GM21447 (cell line): ENCODE data around the gene ELK4.

Source experiments
- ATAC-seq: cut with Tn5 transposase; IDR thresholded peaks from one replicate; pipeline ENCODE4 v1.9.1; 2021; ENCODE audit not compliant: unreplicated experiment

The ELK4 gene

DNA sequence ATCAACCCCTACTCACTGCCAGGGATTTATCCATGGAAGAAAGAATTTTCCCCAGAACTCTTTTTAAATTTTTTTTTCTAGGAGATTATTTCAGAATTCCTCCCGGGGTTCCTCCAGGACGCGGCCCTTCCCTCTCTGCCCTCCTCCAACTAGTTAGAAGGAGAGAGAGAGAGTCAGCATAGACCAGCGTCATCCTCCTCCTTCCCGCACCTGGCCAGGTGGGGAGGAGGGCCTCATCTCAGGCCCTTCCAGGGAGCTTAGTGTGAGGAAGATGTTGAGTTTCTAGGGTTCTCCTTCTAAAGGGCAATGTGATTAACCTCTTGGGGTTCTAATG lies 63.7 kb downstream of the ELK4 start:
- no peak for ATAC-seq

DNA sequence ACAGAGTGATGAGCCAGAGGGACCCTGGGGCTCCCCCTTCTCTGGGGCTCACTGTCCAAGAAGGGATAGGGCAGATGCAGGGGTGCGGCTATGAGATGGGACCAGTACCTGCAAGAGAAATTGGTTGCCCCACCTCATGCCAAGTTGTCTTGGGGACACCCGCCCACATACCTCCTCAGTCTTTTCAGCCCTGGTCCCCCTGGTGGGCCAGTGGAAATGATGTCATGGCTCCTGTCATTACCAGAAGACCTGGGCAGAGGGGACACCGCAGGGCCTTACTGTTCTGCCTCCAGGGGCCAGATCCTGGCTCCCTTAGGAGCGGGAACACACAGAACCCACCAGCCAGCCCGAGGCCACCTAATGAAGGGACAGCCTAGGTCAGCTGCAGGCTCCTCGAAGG lies 64.1 kb downstream of the ELK4 start:
- no peak for ATAC-seq

DNA sequence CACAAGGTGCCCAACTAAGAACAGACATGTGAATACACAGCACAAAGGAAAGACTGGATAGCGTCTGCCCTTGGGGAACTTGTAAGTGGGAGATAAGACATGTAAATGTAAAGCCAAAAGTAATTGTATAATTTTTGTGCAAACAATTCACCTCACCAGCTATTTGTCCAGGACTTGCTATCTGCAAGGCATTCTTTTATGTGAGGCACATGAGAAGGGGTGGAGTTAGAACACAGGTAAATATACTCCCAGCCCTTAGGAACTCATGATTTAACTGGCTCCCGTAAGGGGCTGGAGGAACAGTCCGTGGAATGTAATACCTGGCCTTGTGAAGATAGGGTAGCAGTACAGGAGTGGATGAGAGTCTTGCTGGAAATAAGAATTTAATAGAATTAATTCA lies 66.0 kb downstream of the ELK4 start:
- ATAC-seq, result no peak

DNA sequence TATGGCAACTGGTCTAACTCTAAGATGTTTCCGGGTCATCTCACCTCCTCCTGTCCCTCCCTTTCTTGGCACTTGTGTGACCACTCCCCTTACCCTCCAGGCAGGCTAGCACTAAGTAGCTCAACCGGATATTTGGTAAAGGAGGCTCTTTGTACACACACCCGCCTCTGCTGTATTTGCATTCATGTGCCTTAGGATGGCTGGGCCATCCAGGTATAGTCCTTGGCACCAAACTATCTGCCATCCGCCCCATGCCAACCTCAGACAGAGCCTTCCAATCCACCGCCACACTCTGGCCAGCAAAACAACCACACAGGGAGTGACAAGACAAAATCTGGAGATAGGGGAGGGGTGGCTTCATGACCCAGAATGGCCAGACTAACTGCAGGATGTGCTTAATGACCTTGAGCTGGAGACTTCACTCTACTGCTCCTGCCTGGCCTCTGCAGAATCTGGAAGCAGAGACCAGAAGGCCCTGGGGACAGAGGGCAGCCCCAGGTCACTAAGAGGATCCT lies 67.8 kb downstream of the ELK4 start:
- ATAC-seq, result no peak

DNA sequence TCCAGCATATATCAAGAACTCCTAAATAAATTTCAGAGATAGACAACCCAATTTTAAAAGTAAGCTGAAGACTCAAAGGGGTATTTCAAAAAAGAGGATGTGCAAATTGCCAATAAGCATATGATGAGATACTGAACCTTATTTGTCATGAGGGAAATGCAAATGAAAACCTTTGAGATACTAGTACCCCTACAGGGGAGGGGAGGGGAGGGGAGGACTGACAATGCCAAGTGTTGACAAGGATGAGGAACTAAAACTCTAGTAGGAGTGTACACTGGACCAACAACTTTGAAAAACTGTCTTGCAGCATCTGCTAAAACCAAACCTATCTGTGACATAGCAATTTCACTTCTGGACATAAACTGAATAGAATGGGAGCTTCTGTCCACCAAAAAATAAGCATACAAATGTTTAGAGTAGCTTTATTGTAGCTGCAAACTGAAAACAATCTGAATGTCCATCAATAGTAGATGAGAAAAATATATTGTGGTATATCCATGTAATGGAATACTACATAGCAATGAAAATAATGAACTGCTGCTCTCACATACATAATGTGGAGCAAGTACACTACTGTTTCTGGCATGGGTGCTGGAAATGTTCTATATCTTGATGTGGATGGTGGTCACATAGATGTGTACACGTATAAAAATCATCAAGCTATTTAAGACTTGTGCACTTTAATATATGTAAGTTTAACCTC lies 70.2 kb downstream of the ELK4 start:
- no peak for ATAC-seq
